ENCODE measurements around the gene WSB1. TPM values are rescaled to one million over a fixed set of nuclear protein-coding genes. Genes with fewer than 3 reads are reported as not detected.

WSB1 gene
- total RNA-seq, 1 donor from 2014 or later: 360 TPM

DNA sequence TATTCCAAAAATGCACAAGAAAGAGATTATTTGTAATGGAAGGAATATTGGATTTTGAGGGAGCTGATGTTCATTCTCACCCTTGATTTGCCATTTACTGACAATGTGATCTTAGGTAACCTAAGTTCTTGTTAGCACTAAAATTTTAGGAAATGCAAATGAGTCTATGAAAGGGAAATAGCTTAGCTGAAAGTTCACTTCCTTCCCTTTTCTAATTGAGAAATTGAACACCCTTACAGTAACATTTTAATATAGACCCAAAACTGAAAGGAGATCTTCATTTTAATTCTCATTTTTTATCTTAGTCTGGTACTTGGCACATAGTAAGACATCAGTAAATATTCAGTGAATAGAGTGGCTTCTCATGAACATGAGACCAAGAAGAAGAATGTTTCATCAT lies 10.9 kb upstream of the WSB1 start:
- peak; percentile 27 for ATAC-seq
- H3K27ac ChIP-seq: no peak overlapping the region
- no peak overlapping the region for H3K4me3 ChIP-seq
- peaks cover 24% of the 10 kb centered on the region for H3K4me1 ChIP-seq
- no peak for TF ChIP-seq CTCF (IDR thresholded peaks at IDR 0.05)
- no peaks in the 10 kb centered on the region for H3K27me3 ChIP-seq
- no peaks in the 10 kb centered on the region for H3K9me3 ChIP-seq
- H3K36me3 ChIP-seq: no peaks in the 10 kb centered on the region
- no peak for DNase-seq
- intact Hi-C loops (cut with DNase I): no loop called here

DNA sequence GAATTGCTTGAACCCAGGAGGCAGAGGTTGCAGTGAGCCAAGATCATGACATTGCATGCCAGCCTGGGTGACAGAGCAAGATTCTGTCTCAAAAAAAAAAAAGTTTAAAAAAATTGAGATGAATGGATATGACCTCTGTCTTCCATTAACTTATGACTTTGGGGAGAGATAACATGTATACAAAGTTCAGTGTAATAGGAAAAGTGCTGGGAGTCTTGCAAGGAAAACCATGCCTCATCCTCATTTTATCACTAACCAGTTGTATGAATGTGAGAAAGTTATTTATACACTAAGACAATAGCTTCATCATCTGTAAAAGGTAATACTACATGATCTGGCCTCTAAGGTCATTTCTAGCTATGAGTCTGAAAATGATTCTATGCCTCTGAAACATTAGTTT lies 10.2 kb upstream of the WSB1 start:
- Histone ChIP-seq H3K36me3 (no peaks in the 10 kb centered on the region), H3K4me3 (no peak overlapping the region), H3K4me1 (peaks cover 24% of the 10 kb centered on the region), H3K27me3 (no peaks in the 10 kb centered on the region), H3K27ac (no peak overlapping the region), H3K9me3 (no peaks in the 10 kb centered on the region)
- intact Hi-C loops (cut with DNase I): no loop called here
- no peak for DNase-seq
- no peak for ATAC-seq
- no peak for TF ChIP-seq CTCF (IDR thresholded peaks at IDR 0.05)

GRCh38 chr17:27284811-27285415 lies 9.0 kb upstream of the WSB1 start:
- intact Hi-C loops (cut with DNase I): no loop called here
- Histone ChIP-seq H3K36me3 (no peaks in the 10 kb centered on the region), H3K4me3 (no peak overlapping the region), H3K9me3 (no peaks in the 10 kb centered on the region), H3K27ac (peak overlapping the region; percentile 7), H3K4me1 (peaks cover 24% of the 10 kb centered on the region), H3K27me3 (no peaks in the 10 kb centered on the region)
- TF ChIP-seq CTCF (IDR thresholded peaks at IDR 0.05): no peak
- ATAC-seq: no peak
- DNase-seq: no peak

DNA sequence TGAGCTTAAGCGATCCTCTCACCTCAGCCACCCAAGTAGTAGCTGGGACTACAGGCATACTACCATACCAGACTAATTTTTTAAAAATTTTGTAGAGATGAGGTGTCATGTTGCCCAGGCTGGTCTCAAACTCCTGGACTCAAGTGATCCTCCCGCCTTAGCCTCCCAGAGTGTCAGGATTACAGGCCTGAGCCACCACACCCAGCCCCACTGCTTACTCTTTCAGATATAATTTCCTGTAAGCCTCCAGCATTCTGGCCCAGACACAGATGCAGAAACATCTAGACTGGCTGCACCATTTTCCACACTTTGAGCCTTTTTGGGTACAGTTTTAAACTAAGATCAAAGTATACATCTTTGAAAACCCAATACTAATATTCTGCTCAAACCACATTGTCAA lies 8.4 kb upstream of the WSB1 start:
- H3K9me3 ChIP-seq: no peaks in the 10 kb centered on the region
- H3K36me3 ChIP-seq: no peaks in the 10 kb centered on the region
- intact Hi-C loops (cut with DNase I): no loop called here
- TF ChIP-seq CTCF (IDR thresholded peaks at IDR 0.05): no peak
- no peak overlapping the region for H3K4me3 ChIP-seq
- ATAC-seq (no peak), DNase-seq (no peak)
- no peak overlapping the region for H3K27ac ChIP-seq
- H3K4me1 ChIP-seq: peaks cover 24% of the 10 kb centered on the region
- no peaks in the 10 kb centered on the region for H3K27me3 ChIP-seq

GRCh38 chr17:27288183-27288582 lies 5.7 kb upstream of the WSB1 start:
- H3K9me3 ChIP-seq: no peaks in the 10 kb centered on the region
- DNase-seq (no peak), ATAC-seq (no peak)
- H3K4me1 ChIP-seq: peaks cover 11% of the 10 kb centered on the region
- no peak for TF ChIP-seq CTCF (IDR thresholded peaks at IDR 0.05)
- no peak overlapping the region for H3K4me3 ChIP-seq
- H3K36me3 ChIP-seq: no peaks in the 10 kb centered on the region
- no peak overlapping the region for H3K27ac ChIP-seq
- H3K27me3 ChIP-seq: no peaks in the 10 kb centered on the region
- intact Hi-C loops (cut with DNase I): no loop called here

DNA sequence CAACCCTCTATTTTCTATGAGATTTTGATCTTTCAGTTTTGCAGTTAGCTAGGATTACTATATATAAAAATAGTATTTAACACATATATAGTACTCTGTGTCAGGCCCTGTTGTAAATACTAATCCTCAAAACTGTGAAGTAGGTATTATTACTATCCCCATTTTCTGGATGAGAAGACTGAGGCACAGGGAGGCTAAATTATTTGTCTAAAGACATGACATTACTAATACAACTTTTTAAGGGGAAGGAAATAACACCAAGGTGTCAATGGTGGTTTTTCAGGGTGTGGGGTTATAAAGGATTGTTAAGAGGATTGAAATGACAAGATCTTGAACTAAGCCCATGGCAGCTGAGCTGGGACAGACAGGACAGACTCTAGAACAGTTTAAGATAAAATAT lies 4.1 kb upstream of the WSB1 start:
- intact Hi-C loops (cut with DNase I): no loop called here
- Histone ChIP-seq H3K36me3 (no peaks in the 10 kb centered on the region), H3K27ac (no peak overlapping the region), H3K27me3 (no peaks in the 10 kb centered on the region), H3K4me1 (peaks cover 8% of the 10 kb centered on the region), H3K9me3 (no peaks in the 10 kb centered on the region), H3K4me3 (no peak overlapping the region)
- TF ChIP-seq CTCF (IDR thresholded peaks at IDR 0.05): no peak
- DNase-seq (no peak), ATAC-seq (no peak)

Data from upper lobe of right lung (tissue), 1 donor.